IMR-90 (cell line): ENCODE results near the gene ANKS3. TPM values are rescaled to one million over a fixed set of nuclear protein-coding genes. Genes with fewer than 3 reads are reported as not detected.

Experiments used
- ATAC-seq: fragments of 200-7000 bp; cut with Tn5 transposase; 2 replicates; pipeline ENCODE4 v1.9.1; 2020; ENCODE audit warnings: low read depth, mild to moderate bottlenecking, moderate library complexity
- BruUV-seq: library from RNA; stranded (reverse); fragments of 400-500 nt; replicated peaks from 2 replicates; lab custom pipeline; 2021; lab: Mats Ljungman, UMichigan
- CTCF ChIA-PET: fragments of 300-600 bp; formaldehyde crosslinking; extraction: SDS; loops from one replicate; lab custom pipeline; 2021; ENCODE audit warnings: antibody characterized with exemption; lab: Yijun Ruan, JAX
- POLR2A ChIA-PET: fragments of 300-600 bp; sonication (Branson Sonifier 250); formaldehyde crosslinking; loops from one replicate; lab custom pipeline; 2022; ENCODE audit warnings: antibody characterized with exemption; ENCODE audit not compliant: unreplicated experiment; lab: Charles Lee
- DNase-seq: peaks from one replicate; pipeline ENCODE4 v3.0.0; 2013
- H2AFZ ChIP-seq: replicated peaks from 2 replicates; pipeline ENCODE3; 2013; ENCODE audit warnings: low read length, mild to moderate bottlenecking; ENCODE audit not compliant: poor library complexity
- H2AK5ac ChIP-seq: 2 replicates; pipeline ENCODE4 v1.6.1; 2013; ENCODE audit warnings: low read depth, low read length, inconsistent platforms
- H2AK9ac ChIP-seq: replicated peaks from 2 replicates; pipeline ENCODE3; 2013; ENCODE audit warnings: mild to moderate bottlenecking, low read depth, low read length, moderate library complexity; ENCODE audit not compliant: poor library complexity
- H2BK120ac ChIP-seq: 2 replicates; pipeline ENCODE4 v1.6.1; 2013; ENCODE audit warnings: low read depth, low read length, inconsistent platforms
- H2BK15ac ChIP-seq: 3 replicates; pipeline ENCODE4 v1.6.1; 2013; ENCODE audit warnings: low read depth, low read length, inconsistent platforms
- H2BK20ac ChIP-seq: 2 replicates; pipeline ENCODE4 v1.6.1; 2013; ENCODE audit warnings: low read depth, mild to moderate bottlenecking, inconsistent platforms, low read length, moderate library complexity
- H2BK5ac ChIP-seq: 2 replicates; pipeline ENCODE4 v1.6.1; 2013; ENCODE audit warnings: mild to moderate bottlenecking, low read depth, low read length, inconsistent platforms; ENCODE audit not compliant: poor library complexity, severe bottlenecking
- H3K14ac ChIP-seq: replicated peaks from 2 replicates; pipeline ENCODE4 v1.6.1; 2013; ENCODE audit warnings: low read depth, low read length, inconsistent platforms
- H3K18ac ChIP-seq: 2 replicates; pipeline ENCODE4 v1.6.1; 2013; ENCODE audit warnings: low read depth, low read length, control low read depth
- H3K23ac ChIP-seq: 2 replicates; pipeline ENCODE4 v1.6.1; 2013; ENCODE audit warnings: low read depth, low read length, inconsistent platforms
- H3K27ac ChIP-seq: 2 replicates; pipeline ENCODE4 v1.5.1; 2013; ENCODE audit warnings: mild to moderate bottlenecking, control low read depth, low read length; ENCODE audit not compliant: insufficient read depth
- H3K27me3 ChIP-seq: 2 replicates; pipeline ENCODE4 v1.6.1; 2013; ENCODE audit warnings: low read length; ENCODE audit not compliant: control insufficient read depth, insufficient read depth
- H3K36me3 ChIP-seq: 2 replicates; pipeline ENCODE4 v1.6.1; 2013; ENCODE audit warnings: low read length, mixed read lengths; ENCODE audit not compliant: control insufficient read depth, insufficient read depth
- H3K4ac ChIP-seq: 2 replicates; pipeline ENCODE4 v1.6.1; 2013; ENCODE audit warnings: low read depth, low read length, inconsistent platforms
- H3K4me1 ChIP-seq: 2 replicates; pipeline ENCODE4 v1.6.1; 2013; ENCODE audit warnings: low read length, mixed read lengths; ENCODE audit not compliant: control insufficient read depth, insufficient read depth
- H3K4me2 ChIP-seq: 2 replicates; pipeline ENCODE4 v1.6.1; 2013; ENCODE audit warnings: low read depth, mild to moderate bottlenecking, control low read depth, low read length, moderate library complexity
- H3K4me3 ChIP-seq: 2 replicates; pipeline ENCODE4 v1.5.1; 2013; ENCODE audit warnings: low read depth, mild to moderate bottlenecking, control low read depth, low read length, moderate library complexity; ENCODE audit not compliant: insufficient read depth
- H3K56ac ChIP-seq: 2 replicates; pipeline ENCODE4 v1.6.1; 2013; ENCODE audit warnings: low read length, inconsistent platforms; ENCODE audit not compliant: insufficient read depth; ENCODE audit errors: extremely low read depth
- H3K79me1 ChIP-seq, 2 experiments: 2 replicates each; pipeline ENCODE4 v1.6.1; 2013; ENCODE audit warnings: low read length in 2 of 2, inconsistent platforms in 1 of 2, low read depth in 1 of 2
- H3K9ac ChIP-seq: 2 replicates; pipeline ENCODE4 v1.6.1; 2013; ENCODE audit warnings: low read depth, low read length, control low read depth
- H3K9me1 ChIP-seq: 2 replicates; pipeline ENCODE4 v1.6.1; 2013; ENCODE audit warnings: low read length, inconsistent platforms; ENCODE audit not compliant: insufficient read depth
- H3K9me3 ChIP-seq: 2 replicates; pipeline ENCODE4 v1.6.1; 2013; ENCODE audit warnings: low read length; ENCODE audit not compliant: control insufficient read depth, insufficient read depth
- H4K20me1 ChIP-seq: 2 replicates; pipeline ENCODE4 v1.6.1; 2013; ENCODE audit warnings: low read length, inconsistent platforms; ENCODE audit not compliant: insufficient read depth
- H4K5ac ChIP-seq: 2 replicates; pipeline ENCODE4 v1.6.1; 2013; ENCODE audit warnings: mild to moderate bottlenecking, low read depth, low read length, control low read depth
- H4K8ac ChIP-seq, 2 experiments: 2 replicates each; pipeline ENCODE4 v1.6.1; 2013; ENCODE audit warnings: low read depth in 2 of 2, low read length in 2 of 2, control low read depth in 1 of 2, inconsistent platforms in 1 of 2
- H4K91ac ChIP-seq: 2 replicates; pipeline ENCODE4 v1.6.1; 2013; ENCODE audit warnings: low read depth, low read length, inconsistent platforms; ENCODE audit not compliant: insufficient read depth
- BHLHE40 ChIP-seq: fragments of 150-350 bp; IDR thresholded peaks from 2 replicates; pipeline ENCODE4 v1.6.1; 2016; ENCODE audit warnings: mild to moderate bottlenecking, low read depth, low read length
- CEBPB ChIP-seq: IDR thresholded peaks from 2 replicates; pipeline ENCODE4 v1.6.1; 2012; ENCODE audit warnings: low read depth, low read length, improper control_type of control experiment
- CHD1 ChIP-seq: IDR thresholded peaks from 2 replicates; pipeline ENCODE4 v1.6.1; 2012; ENCODE audit warnings: low read depth, low read length, improper control_type of control experiment
- ELK1 ChIP-seq: fragments of 150-350 bp; IDR thresholded peaks from 2 replicates; pipeline ENCODE4 v1.6.1; 2016; ENCODE audit warnings: low read depth, mild to moderate bottlenecking, low read length, moderate library complexity, borderline replicate concordance
- FOS ChIP-seq: fragments of 150-350 bp; IDR thresholded peaks from 2 replicates; pipeline ENCODE4 v1.6.1; 2016; ENCODE audit warnings: low read depth, low read length
- MAFK ChIP-seq: IDR thresholded peaks from 2 replicates; pipeline ENCODE4 v1.6.1; 2012; ENCODE audit warnings: low read depth, low read length, improper control_type of control experiment
- MAZ ChIP-seq: IDR thresholded peaks from 2 replicates; pipeline ENCODE4 v1.6.1; 2012; ENCODE audit warnings: low read depth, mild to moderate bottlenecking, low read length, improper control_type of control experiment, moderate library complexity, borderline replicate concordance
- MXI1 ChIP-seq: IDR thresholded peaks from 2 replicates; pipeline ENCODE4 v1.6.1; 2012; ENCODE audit warnings: low read depth, mild to moderate bottlenecking, low read length, moderate library complexity, borderline replicate concordance
- NFE2L2 ChIP-seq: fragments of 150-350 bp; IDR thresholded peaks from 2 replicates; pipeline ENCODE4 v1.6.1; 2016; ENCODE audit warnings: low read depth, mild to moderate bottlenecking, low read length
- POLR2A ChIP-seq: IDR thresholded peaks from 2 replicates; pipeline ENCODE4 v1.6.1; 2012; ENCODE audit warnings: mild to moderate bottlenecking, low read depth, low read length
- RAD21 ChIP-seq: IDR thresholded peaks from 2 replicates; pipeline ENCODE4 v1.6.1; 2012; ENCODE audit warnings: low read length, improper control_type of control experiment
- RCOR1 ChIP-seq: IDR thresholded peaks from 2 replicates; pipeline ENCODE4 v1.6.1; 2012; ENCODE audit warnings: mild to moderate bottlenecking, low read length, improper control_type of control experiment; ENCODE audit not compliant: insufficient replicate concordance
- RFX5 ChIP-seq: IDR thresholded peaks from 2 replicates; pipeline ENCODE4 v1.8.0; 2012; ENCODE audit warnings: low read depth, mild to moderate bottlenecking, low read length, moderate library complexity
- SMC3 ChIP-seq: fragments of 150-350 bp; IDR thresholded peaks from 2 replicates; pipeline ENCODE4 v1.6.1; 2016; ENCODE audit warnings: low read depth, mild to moderate bottlenecking, antibody characterized with exemption, low read length, moderate library complexity
- USF2 ChIP-seq: fragments of 150-350 bp; IDR thresholded peaks from 2 replicates; pipeline ENCODE4 v1.6.1; 2017; ENCODE audit warnings: mild to moderate bottlenecking, antibody characterized with exemption, low read length, low read depth
- WGBS, 2 experiments: methylation state at CpG; one replicate each; pipeline versions ENCODE4 v1.1.5 to v1.1.7; 2013; ENCODE audit warnings: missing lambda C conversion rate in 2 of 2; ENCODE audit not compliant: insufficient read length in 1 of 2; ENCODE audit errors: extremely low coverage in 2 of 2; 5-methylcytosine and 5-hydroxymethylcytosine counted together
- dilution Hi-C: fragments of 300-500 bp; cut with HindIII; formaldehyde crosslinking; loops from one replicate; pipeline ENCODE4 v1.14.3; 2018; ENCODE audit warnings: low sequenced_read_pairs; ENCODE audit not compliant: unreplicated experiment
- in situ Hi-C: fragments of 300-500 bp; cut with MboI; formaldehyde crosslinking; loops from 3 replicates; pipeline ENCODE4 v1.14.3; 2019; ENCODE audit warnings: low sequenced_read_pairs, inconsistent platforms, mixed read lengths
- intact Hi-C: fragments of 100-400 bp; cut with micrococcal nuclease; formaldehyde crosslinking; loops from 2 replicates; pipeline ENCODE4 v1.10.0; 2022
- polyA plus RNA-seq, 3 experiments: library from polyadenylated mRNA; depleted of rRNA; stranded (reverse); fragments of >200 nt; gene quantifications; 2 replicates each; pipeline ENCODE4 v1.2.3, GENCODE V29; 2012; ENCODE audit warnings: low replicate concordance in 1 of 3
- total RNA-seq: library from RNA; depleted of rRNA; stranded (reverse); fragments of >200 nt; gene quantifications from 2 replicates; pipeline ENCODE4 v1.2.3, GENCODE V29; 2012
- TF ChIP-seq, protein P1 (sequence below): conservative IDR thresholded peaks from 2 replicates; pipeline ENCODE4 v1.5.1; 2012; ENCODE audit warnings: mild to moderate bottlenecking, low read depth, low read length, improper control_type of control experiment

ANKS3 gene
- total and polyA plus RNA-seq, 2 of the 4 experiments (the other 2 are of a cell fraction): 24.4 to 25.0 TPM

- DNase-seq (no peak), ATAC-seq (no peak)
- Histone ChIP-seq H3K14ac (no peak overlapping the region), H4K91ac (no peak overlapping the region), H3K9ac (no peak overlapping the region), H3K56ac (no peak overlapping the region), H2BK20ac (no peak overlapping the region), H3K4me1 (no peaks in the 10 kb centered on the region), H2BK120ac (no peak overlapping the region), H3K4me3 (no peak overlapping the region), H3K27ac (no peak overlapping the region), H3K9me3 (no peaks in the 10 kb centered on the region), H3K4me2 (no peak overlapping the region), H2BK15ac (no peak overlapping the region), H3K9me1 (no peaks in the 10 kb centered on the region), H3K4ac (no peak overlapping the region), H3K18ac (no peak overlapping the region), H3K36me3 (peaks cover 36% of the 10 kb centered on the region), H3K27me3 (no peaks in the 10 kb centered on the region), H4K8ac (no peak overlapping the region), H2AFZ (peak overlapping the region; percentile 51), H2AK5ac (no peak overlapping the region), H2BK5ac (no peak overlapping the region), H2AK9ac (no peak overlapping the region), H4K5ac (no peak overlapping the region), H3K23ac (no peak overlapping the region), H4K20me1 (peaks cover 52% of the 10 kb centered on the region), H3K79me1 (peaks cover 15 to 50% of the 10 kb centered on the region in 2 experiments)
- intact Hi-C loops: no loop called here
- CTCF ChIA-PET: no interaction called here
- dilution Hi-C loops: no loop called here
- BruUV-seq: no TSS peak
- POLR2A ChIA-PET: no interaction called here
- 84% methylated on average over 5 of the region's 13 CpGs; no CpG with 5 or more reads in 1 of the 2 experiments for WGBS, 2 experiments
- in situ Hi-C loops: no loop called here
- TF ChIP-seq BHLHE40 (no peak), RCOR1 (no peak), MAZ (no peak), MAFK (no peak), CEBPB (no peak), SMC3 (no peak), RFX5 (no peak), CHD1 (no peak), ELK1 (no peak), NFE2L2 (no peak), FOS (no peak), POLR2A (no peak), MXI1 (no peak), RAD21 (no peak), USF2 (no peak)
- TF ChIP-seq, protein P1, sequence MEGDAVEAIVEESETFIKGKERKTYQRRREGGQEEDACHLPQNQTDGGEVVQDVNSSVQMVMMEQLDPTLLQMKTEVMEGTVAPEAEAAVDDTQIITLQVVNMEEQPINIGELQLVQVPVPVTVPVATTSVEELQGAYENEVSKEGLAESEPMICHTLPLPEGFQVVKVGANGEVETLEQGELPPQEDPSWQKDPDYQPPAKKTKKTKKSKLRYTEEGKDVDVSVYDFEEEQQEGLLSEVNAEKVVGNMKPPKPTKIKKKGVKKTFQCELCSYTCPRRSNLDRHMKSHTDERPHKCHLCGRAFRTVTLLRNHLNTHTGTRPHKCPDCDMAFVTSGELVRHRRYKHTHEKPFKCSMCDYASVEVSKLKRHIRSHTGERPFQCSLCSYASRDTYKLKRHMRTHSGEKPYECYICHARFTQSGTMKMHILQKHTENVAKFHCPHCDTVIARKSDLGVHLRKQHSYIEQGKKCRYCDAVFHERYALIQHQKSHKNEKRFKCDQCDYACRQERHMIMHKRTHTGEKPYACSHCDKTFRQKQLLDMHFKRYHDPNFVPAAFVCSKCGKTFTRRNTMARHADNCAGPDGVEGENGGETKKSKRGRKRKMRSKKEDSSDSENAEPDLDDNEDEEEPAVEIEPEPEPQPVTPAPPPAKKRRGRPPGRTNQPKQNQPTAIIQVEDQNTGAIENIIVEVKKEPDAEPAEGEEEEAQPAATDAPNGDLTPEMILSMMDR: no peak
Measured at GRCh38 chr16:4648917-4649316, 85.2 kb downstream of the ANKS3 start.
